K562 (cell line): ENCODE data around the gene FEV. TPM values are rescaled to one million over a fixed set of nuclear protein-coding genes. Genes with fewer than 3 reads are reported as not detected.

Experiments
- AFF1 ChIP-seq, 2 experiments: fragments of 450-650 bp; IDR thresholded peaks; 2 replicates each; pipeline ENCODE4 v1.6.1; 2018; ENCODE audit warnings: mild to moderate bottlenecking in 2 of 2, low read depth in 1 of 2; ENCODE audit not compliant: partially characterized antibody in 2 of 2
- ASH1L ChIP-seq: fragments of 450-650 bp; IDR thresholded peaks from 2 replicates; pipeline ENCODE4 v1.6.1; 2018; ENCODE audit warnings: borderline replicate concordance, mild to moderate bottlenecking, low read depth; ENCODE audit not compliant: partially characterized antibody
- CEBPZ ChIP-seq: fragments of 150-350 bp; IDR thresholded peaks from 2 replicates; pipeline ENCODE4 v1.6.1; 2014; ENCODE audit warnings: low read depth, mild to moderate bottlenecking, low read length, borderline replicate concordance
- KDM1A ChIP-seq, 2 experiments: fragments of 450-650 bp; IDR thresholded peaks; 2 replicates each; pipeline ENCODE4 v1.6.1; 2016; ENCODE audit warnings: mild to moderate bottlenecking in 2 of 2
- MAX ChIP-seq: sonication (generic); formaldehyde crosslinking; IDR thresholded peaks from 2 replicates; pipeline ENCODE4 v1.9.0; 2022; ENCODE audit warnings: mild to moderate bottlenecking, missing genetic modification reagents
- MCM5 ChIP-seq: fragments of 450-650 bp; IDR thresholded peaks from 2 replicates; pipeline ENCODE4 v1.6.1; 2016; ENCODE audit warnings: low read depth
- NCOA4 ChIP-seq: fragments of 450-650 bp; IDR thresholded peaks from 2 replicates; pipeline ENCODE4 v1.6.1; 2018; ENCODE audit warnings: mild to moderate bottlenecking; ENCODE audit not compliant: partially characterized antibody
- REST ChIP-seq, 2 experiments: fragments of 450-650 bp; formaldehyde crosslinking in 1 of 2; IDR thresholded peaks; 2 replicates each; pipeline versions ENCODE4 v1.4.0 to v1.6.1; 2014 to 2020; ENCODE audit warnings: mild to moderate bottlenecking in 2 of 2, borderline replicate concordance in 1 of 2, low read depth in 1 of 2
- ZC3H8 ChIP-seq: fragments of 450-650 bp; IDR thresholded peaks from 2 replicates; pipeline ENCODE4 v1.6.1; 2017
- ZNF134 ChIP-seq: fragments of 250-450 bp; sonication (Bioruptor Pico); conservative IDR thresholded peaks from 2 replicates; pipeline ENCODE4 v1.4.0; 2020
- ZNF263 ChIP-seq: sonication (generic); formaldehyde crosslinking; IDR thresholded peaks from 2 replicates; pipeline ENCODE4 v1.8.0; 2022; ENCODE audit warnings: mild to moderate bottlenecking, missing genetic modification reagents, borderline replicate concordance
- polyA plus RNA-seq, 8 experiments: library from polyadenylated mRNA; depleted of rRNA in 4 of 8; stranded (reverse) in 5 of 8; unstranded in 3 of 8; fragments of >200 nt; fragmentation: Nextera tagmentation in 2 of 8; fragmentation: Illumina TruSeq in 1 of 8; extraction: Ambion mirVana in 2 of 8; extraction: Trizol in 1 of 8; gene quantifications; 2 replicates each; pipeline versions ENCODE4 v1.2.1 to v1.2.3, GENCODE V29; 2011 to 2014; ENCODE audit warnings: inconsistent platforms in 1 of 8, missing spikeins in 1 of 8
- total RNA-seq, 7 experiments: library from RNA; depleted of rRNA in 6 of 7; stranded (reverse); fragments of >200 nt in 6 of 7; fragmentation: Illumina TruSeq in 2 of 7; extraction: Trizol in 2 of 7; gene quantifications; 2 replicates each; pipeline versions ENCODE4 v1.2.1 to v1.2.3, GENCODE V29; 2011 to 2021; ENCODE audit warnings: low replicate concordance in 1 of 7

FEV gene
- total and polyA plus RNA-seq, 9 of the 15 experiments (the other 6 are each of a cell fraction or from before 2014, with no cell fraction given): 0.08 to 1.6 (median 0.62) TPM; not detected in 1

- TF ChIP-seq AFF1 (IDR thresholded peaks at IDR 0.05; ENCODE audit: low read depth in 1 of 2, partially characterized antibody in 2 of 2) (peak in 1 of 2 experiments; percentile 25), ZNF134 (CRISPR knock-in tag) (no peak), MAX (peak; percentile 30; the same call in 1 of the 2 replicates), REST (IDR thresholded peaks at IDR 0.05; ENCODE audit: borderline replicate concordance) (peak; percentile 97), REST (CRISPR knock-in tag; IDR thresholded peaks at IDR 0.05; ENCODE audit: low read depth) (peak; percentile 95), MCM5 (no peak), ZC3H8 (no peak), NCOA4 (no peak), KDM1A (IDR thresholded peaks at IDR 0.05) (no peak), CEBPZ (no peak), ASH1L (no peak), ZNF263 (peak; percentile 26; the same call in 1 of the 2 replicates)
Measured at GRCh38 chr2:218991674-218992168, 6.7 kb upstream of the FEV start (continued).
